Measurements from ENCODE around the gene USP9X. TPM values are rescaled to one million over a fixed set of nuclear protein-coding genes. Genes with fewer than 3 reads are reported as not detected.
"Not testable (repeated sequence)": the region's sequence is repeated elsewhere in the genome, so short reads cannot be mapped to it uniquely, and the experiment has no call there.

The USP9X gene
- 78.3 and 82.9 TPM in 2 replicates for total RNA-seq (2014; rRNA removed; shearing (Covaris generic))

DNA sequence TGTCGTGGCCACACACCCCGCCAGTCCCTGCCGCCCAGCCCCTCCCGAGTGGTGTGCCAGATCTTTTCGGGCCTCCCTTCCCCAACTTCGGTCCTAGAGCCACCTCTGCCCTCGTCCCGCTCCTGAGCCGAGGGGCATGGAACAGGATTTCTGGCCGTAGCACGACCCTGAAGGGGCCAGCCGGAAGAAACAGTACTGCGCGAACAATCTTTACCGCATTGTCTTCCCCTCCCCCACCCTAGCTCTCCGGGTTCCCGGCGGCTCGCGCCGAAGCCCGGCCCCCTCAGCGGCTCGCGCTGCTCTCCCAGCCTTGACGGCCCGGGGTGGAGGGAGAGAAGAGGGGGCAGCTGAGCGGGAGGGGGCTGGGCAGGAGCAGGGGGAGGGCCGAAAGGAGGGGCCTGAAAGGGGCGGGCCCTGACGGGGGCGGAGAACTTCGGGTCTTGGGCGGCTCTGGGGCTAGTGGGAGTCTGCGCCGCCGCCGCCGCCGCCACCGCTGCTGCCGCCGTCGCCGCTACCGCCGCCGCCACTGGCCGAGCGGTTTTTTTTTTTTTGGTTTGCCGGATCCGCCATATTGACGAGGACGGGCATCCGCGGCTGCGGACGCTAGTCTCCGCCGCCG, at the start of gene USP9X:
Gene USP9X, plus strand, starts transcription at position 553 of the 619 bp plus-strand sequence. CDS start 38,184 bp downstream, outside the sequence.
- peak; percentile 87 for DNase-seq (ENCODE audit: low read depth)

DNA sequence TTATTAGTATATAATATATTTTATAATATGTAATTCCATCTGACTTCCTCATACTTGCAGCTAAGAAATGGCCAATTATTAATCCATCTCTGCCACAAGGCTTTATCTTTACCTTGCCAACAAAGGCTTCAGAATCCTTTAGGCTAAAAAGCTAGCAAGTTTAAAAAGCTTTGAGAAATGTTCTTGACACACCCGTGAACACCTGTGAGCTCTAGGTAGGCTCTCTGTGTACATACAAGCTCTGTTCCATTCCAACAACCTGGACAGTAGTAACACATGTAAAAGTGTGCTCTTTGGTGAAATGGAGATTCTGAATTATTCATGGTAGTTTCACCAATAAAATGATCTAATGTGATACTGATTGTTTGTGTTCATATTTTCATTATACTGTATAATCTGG, 49.7 kb upstream of the USP9X start:
- no peak for DNase-seq (ENCODE audit: low read depth)

DNA sequence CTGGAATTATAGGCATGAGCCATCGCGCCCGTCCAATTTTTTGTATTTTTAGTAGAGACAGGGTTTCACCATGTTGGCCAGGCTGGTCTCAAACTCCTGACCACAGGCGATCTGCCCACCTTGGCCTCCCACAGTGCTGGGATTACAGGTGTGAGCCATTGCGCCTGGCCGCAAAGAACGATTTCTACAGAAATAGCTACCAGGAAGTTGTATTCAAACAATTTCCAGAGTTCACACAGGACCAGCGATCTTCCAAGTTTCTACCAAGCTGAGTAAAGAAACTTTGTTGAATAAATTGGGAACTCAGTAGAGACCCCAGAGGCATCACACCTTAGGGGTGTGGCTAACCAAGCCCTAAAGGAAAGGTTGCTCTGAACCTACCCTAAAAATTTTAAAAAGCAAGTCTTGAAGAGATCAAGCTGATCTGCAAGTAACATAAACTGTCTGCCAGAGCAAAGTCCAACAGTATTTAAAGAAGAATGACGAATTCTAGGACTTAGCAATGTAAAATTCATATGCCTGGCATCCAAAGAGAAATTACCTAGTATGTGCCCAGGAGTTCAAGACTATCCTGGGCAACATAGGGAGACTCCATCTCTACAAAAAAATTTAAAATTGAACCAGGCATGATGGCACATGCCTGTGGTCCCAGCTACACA, 48.4 kb upstream of the USP9X start:
- DNase-seq (ENCODE audit: low read depth): no peak

DNA sequence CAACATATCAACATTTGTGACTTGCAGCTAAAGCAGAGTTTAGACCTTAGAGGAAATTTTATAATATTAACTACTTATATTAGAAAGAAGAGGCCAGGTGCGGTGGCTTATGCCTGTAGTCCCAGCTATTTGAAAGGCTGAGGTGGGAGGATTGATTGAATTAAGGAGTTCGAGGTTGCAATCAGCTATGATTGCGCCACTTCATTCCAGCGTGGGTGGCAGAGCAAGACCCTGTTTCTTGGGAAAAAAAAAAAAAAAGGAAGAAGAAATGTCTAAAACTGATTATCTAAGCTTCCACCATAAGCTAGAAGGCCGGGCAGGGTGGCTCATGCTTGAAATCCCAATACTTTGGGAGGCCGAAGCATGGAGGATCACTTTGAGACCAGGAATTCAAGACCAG, 42.0 kb upstream of the USP9X start:
- no peak for DNase-seq (ENCODE audit: low read depth)

DNA sequence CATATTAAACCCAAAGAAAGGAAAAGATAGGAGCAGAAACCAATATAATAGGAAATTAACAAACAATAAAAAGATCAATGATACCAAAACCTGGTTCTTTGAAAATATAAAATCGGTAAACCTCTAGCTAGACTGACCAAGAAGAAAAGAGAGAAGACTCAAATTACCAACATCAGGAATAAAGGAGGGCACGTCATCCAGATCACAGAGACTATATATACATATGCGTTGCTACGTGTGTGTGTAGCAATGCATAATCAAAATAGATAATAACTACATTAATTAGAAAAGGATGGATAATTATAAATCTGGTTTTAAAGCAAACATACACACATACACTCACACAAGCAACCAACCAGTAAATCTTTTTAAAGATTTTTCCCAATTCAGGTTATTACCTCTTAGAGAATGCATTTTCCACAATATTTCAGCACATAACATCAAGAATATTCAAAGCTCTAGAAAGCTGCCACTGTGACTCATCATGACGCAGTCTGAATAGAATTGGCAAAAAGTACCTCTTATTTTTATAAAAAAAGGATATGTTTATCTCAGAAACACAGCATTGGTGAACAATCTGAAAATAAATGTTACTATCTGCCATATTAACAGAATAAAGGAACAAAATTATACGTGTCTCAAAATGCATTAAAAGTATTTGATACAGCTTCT, 41.4 kb upstream of the USP9X start:
- peak; percentile 38 for DNase-seq (ENCODE audit: low read depth)

DNA sequence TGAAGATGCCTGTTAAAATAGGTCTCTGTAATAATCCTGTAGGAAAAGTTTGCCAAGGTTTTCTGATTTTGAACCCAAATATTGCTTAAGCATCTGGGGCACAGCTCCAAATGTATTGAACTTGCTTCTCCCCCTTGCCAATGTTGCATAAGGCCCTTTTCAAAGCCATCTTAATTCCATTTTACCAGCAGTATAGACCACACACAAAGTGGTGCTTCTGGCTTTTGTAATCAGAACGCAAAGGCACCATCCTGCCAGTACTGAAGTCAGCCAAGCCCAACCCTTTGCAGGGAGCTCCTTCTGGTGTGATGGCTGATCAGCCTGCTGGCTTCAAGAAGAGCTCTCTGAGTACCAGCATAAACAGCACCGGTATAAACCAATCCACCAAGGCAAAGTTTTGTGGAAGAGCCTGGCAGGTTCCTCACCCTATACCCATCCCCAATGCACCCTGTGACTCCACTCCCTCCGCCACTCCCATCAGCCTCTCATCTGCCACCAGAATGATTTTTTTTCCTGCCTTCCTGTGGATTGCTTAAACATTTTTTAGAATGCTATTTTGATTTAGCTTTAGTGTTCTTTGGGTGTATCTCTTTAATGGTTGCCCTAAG, 39.2 kb upstream of the USP9X start:
- peak; percentile 35 for DNase-seq (ENCODE audit: low read depth)

- no peak for DNase-seq (ENCODE audit: low read depth)
Measured at GRCh38 chrX:41047878-41048534, 37.2 kb upstream of the USP9X start.

DNA sequence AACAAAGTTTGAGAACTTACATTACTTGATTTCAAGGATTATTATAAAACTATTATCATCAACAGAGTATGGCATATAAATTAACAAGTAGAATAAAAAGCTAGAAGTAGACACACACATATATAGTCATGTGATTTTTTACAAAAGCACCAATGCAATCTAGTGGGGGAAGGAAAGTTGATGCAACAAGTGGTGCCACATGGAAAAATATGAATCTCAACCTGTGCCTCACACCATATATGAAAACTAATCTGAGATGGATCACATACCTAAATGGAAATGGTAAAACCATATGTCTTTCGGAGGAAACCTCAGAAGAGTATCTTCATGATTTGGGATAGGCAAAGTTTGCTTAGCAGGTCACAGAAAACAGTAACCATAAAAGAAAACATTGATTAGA, 34.9 kb upstream of the USP9X start:
- DNase-seq (ENCODE audit: low read depth): no peak

- DNase-seq (ENCODE audit: low read depth): no peak
Measured at GRCh38 chrX:41051288-41051687, 34.0 kb upstream of the USP9X start.

- no peak for DNase-seq (ENCODE audit: low read depth)
Measured at GRCh38 chrX:41055740-41056139, 29.5 kb upstream of the USP9X start.

DNA sequence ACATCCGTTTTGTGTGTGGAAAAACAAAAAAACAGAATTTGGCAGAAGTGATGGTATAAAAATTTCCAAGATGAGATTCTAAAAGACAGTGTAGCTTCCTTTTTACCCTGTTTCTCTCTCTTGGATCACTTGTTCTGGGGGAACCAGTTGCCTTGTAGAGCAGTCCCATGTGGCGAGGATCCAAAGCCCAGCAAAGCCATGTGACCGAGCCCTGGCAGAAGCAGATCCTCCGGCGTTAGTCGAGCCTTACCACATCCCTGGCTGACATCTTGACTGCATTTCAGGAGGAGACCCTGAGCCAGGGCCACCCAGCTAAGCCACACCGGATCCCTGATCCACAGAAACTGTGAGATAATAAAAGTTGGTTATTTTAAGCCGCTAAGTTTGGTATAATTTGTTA, 22.0 kb upstream of the USP9X start:
- DNase-seq (ENCODE audit: low read depth): not testable (repeated sequence)

- DNase-seq (ENCODE audit: low read depth): peak; percentile 16
Measured at GRCh38 chrX:41064018-41064417, 21.2 kb upstream of the USP9X start.

DNA sequence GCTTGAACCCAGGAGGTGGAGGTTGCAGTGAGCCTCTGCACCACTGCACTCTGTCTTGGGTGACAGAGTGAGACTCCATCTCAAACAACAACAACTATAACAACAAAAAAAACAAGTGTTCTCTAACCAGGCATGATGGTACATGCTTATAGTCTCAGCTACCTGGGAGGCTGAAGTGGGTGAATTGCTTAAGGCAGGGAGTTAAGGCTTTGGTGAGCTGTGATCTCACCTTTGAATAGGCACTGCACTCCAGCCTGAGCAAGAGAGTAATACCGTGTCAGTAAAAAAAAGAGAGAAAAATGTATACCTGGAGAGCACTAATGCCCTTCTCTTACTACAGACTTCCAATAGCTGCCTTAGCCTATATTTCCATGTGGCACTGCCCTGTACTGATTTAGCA, 18.9 kb upstream of the USP9X start:
- DNase-seq (ENCODE audit: low read depth): no peak

DNA sequence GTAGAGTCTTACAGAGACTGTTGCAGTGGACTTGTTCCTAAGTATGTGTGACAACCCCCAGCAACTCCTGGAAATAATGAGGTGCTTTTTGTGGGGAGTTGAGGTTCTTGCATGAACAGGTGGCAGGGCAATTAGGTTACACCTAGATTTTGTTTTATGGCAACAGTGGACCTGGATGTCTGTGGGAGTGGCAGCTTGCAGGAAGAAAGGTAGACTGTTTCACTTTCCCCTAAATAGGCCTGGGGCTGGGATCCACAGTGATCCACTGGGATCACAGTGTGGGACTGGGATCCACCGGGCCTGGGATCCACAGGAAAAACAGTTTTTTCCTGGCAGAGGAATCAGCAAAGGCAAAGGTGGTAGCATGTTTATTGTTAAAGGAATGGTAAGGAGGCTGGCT, 18.3 kb upstream of the USP9X start:
- DNase-seq (ENCODE audit: low read depth): no peak

DNA sequence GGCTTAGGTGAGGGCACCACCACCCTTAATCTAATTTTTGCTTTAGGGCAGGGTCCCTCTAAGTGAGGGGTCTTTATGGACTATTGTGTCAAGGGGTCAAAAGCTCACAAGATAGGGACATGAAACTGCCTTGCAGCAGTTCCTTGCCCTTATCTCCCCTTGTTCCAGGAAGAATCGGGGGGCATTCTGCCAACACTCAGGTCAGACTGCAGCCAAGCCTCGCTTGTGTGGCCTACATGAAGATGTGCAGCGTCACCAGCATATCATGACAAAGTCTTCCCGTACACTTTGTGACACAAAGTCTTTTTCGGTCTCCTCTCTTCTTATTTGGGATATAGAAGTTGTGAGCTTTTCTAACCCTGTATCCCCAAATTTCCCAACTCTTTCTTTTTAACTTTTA, 17.5 kb upstream of the USP9X start:
- no peak for DNase-seq (ENCODE audit: low read depth)

DNA sequence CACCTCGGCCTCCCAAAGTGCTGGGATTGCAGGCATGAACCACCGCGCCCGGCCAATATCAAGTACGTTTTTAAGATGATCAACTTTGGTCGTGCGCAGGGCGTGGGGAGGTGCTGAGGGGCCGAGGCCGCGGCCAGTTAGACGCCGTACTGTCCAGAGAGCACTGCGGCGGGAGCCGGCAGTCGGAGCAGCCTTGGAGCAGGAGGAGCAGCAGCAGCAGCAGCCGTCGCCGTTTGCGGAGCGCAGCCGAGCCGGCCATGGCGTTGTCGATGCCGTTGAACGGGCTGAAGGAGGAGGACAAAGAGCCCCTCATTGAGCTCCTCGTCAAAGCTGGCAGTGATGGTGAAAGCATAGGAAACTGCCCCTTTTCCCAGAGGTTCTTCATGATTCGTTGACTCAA, 8.5 kb upstream of the USP9X start:
- DNase-seq (ENCODE audit: low read depth): no peak

GRCh38 chrX:41081821-41082220, 3.4 kb upstream of the USP9X start:
- no peak for DNase-seq (ENCODE audit: low read depth)

- no peak for DNase-seq (ENCODE audit: low read depth)
Measured at GRCh38 chrX:41082783-41083182, 2.5 kb upstream of the USP9X start.

GRCh38 chrX:41084044-41084892, 977 bp upstream of the USP9X start:
- peak; percentile 97 for DNase-seq (ENCODE audit: low read depth)

DNA sequence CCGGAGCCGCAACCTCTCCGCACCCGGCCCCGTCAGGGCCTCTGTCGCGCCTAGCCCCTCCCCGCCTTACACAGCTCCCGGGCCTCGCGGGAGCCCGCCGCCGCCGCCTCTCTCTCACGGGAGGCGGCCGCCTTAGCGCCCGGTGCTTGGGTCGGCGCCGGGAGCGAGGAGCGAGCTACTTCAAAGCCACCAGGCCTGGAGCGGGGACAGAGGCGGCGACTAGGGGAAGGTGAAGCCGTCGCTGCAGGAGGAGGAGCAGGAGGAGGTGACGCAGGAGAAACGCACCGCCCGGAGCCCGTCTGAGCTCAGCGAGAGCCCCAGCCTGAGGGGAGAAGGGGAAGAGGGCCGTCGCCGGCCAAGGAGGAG, 250 bp downstream of the USP9X start:
- DNase-seq (ENCODE audit: low read depth): peak; percentile 70

GRCh38 chrX:41085878-41086626, 807 bp downstream of the USP9X start:
- peak; percentile 57 for DNase-seq (ENCODE audit: low read depth)
